ENCODE results near the gene BARHL2.

- TF ChIP-seq RAD21 (conservative IDR thresholded peaks at IDR 0.05 in 1 of 2, IDR thresholded peaks at IDR 0.05 in 1 of 2) (no peak), HDAC2 (IDR thresholded peaks at IDR 0.05) (no peak), RFX5 (IDR thresholded peaks at IDR 0.05) (no peak), CTCF (IDR thresholded peaks at IDR 0.05) (no peak), CHD2 (IDR thresholded peaks at IDR 0.05; ENCODE audit: low read length, partially characterized antibody) (no peak), POLR2AphosphoS2 (conservative IDR thresholded peaks at IDR 0.05; ENCODE audit: low read length) (no peak)
Measured at GRCh38 chr1:90712153-90712856, 4.8 kb downstream of the BARHL2 start.

Data from A549 (cell line).